ENCODE data around the gene GFAP. TPM values are rescaled to one million over a fixed set of nuclear protein-coding genes. Genes with fewer than 3 reads are reported as not detected.

Gene GFAP
- total and polyA plus RNA-seq, 2 donors (not counting 1 experiment from before 2014, with no cell fraction given), result 0.31 to 1.3 TPM

DNA sequence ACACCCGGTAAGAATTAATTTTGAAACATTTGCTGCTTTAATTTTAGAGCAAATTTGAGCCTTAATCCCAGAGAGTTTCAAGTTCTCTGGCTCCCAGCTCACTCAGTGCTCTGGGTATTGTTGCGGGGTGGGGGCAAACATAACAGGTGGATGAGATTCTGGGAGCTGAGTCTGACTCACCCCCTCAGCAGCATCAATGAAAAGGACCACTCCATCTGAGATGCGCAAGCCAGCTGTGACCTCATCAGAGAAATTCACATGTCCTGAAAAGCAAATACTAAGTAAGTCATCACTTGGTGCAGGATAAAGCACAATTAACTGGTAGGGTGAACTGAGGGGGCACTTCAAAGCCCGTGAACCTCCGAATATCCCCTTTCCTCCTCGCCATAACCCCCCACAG is 35.9 kb downstream of the GFAP start:
- Histone ChIP-seq H3K4me3 (replicated peaks in 1 of 4; ENCODE audit: control extremely low read depth in 1 of 4, insufficient read depth in 1 of 4, low read depth in 3 of 4, low read length in 4 of 4) (no peak overlapping the region), H3K9ac (ENCODE audit: insufficient read depth, low read length) (no peak overlapping the region), H3K4me2 (ENCODE audit: extremely low read depth, insufficient read depth, low read length) (no peak overlapping the region), H4K20me1 (ENCODE audit: control insufficient read depth, extremely low read depth, insufficient read depth, low read length) (no peaks in the 10 kb centered on the region), H3K79me2 (ENCODE audit: control insufficient read depth, insufficient read depth, low read length) (no peaks in the 10 kb centered on the region), H3K4me1 (ENCODE audit: control insufficient read depth, extremely low read depth, insufficient read depth, low read length) (no peaks in the 10 kb centered on the region), H2AFZ (ENCODE audit: low read length) (no peak overlapping the region), H3K27ac (ENCODE audit: insufficient read depth, low read length) (no peak overlapping the region), H3K36me3 (ENCODE audit: control insufficient read depth, insufficient read depth, low read length) (peaks cover 17% of the 10 kb centered on the region), H3K9me3 (ENCODE audit: control insufficient read depth, insufficient read depth, low read depth, low read length) (no peaks in the 10 kb centered on the region), H3K27me3 (ENCODE audit: control insufficient read depth, insufficient read depth, low read length) (no peaks in the 10 kb centered on the region)
- DNase-seq (ENCODE audit: low read depth in 2 of 2), result no peak
- TF ChIP-seq EZH2 (IDR thresholded peaks at IDR 0.05; ENCODE audit: low read length, missing control alignments), result no peak
- TF ChIP-seq, protein P1, sequence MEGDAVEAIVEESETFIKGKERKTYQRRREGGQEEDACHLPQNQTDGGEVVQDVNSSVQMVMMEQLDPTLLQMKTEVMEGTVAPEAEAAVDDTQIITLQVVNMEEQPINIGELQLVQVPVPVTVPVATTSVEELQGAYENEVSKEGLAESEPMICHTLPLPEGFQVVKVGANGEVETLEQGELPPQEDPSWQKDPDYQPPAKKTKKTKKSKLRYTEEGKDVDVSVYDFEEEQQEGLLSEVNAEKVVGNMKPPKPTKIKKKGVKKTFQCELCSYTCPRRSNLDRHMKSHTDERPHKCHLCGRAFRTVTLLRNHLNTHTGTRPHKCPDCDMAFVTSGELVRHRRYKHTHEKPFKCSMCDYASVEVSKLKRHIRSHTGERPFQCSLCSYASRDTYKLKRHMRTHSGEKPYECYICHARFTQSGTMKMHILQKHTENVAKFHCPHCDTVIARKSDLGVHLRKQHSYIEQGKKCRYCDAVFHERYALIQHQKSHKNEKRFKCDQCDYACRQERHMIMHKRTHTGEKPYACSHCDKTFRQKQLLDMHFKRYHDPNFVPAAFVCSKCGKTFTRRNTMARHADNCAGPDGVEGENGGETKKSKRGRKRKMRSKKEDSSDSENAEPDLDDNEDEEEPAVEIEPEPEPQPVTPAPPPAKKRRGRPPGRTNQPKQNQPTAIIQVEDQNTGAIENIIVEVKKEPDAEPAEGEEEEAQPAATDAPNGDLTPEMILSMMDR (conservative IDR thresholded peaks at IDR 0.05 in 1 of 2, IDR thresholded peaks at IDR 0.05 in 1 of 2; ENCODE audit: low read depth in 1 of 2, low read length in 2 of 2), result no peak

DNA sequence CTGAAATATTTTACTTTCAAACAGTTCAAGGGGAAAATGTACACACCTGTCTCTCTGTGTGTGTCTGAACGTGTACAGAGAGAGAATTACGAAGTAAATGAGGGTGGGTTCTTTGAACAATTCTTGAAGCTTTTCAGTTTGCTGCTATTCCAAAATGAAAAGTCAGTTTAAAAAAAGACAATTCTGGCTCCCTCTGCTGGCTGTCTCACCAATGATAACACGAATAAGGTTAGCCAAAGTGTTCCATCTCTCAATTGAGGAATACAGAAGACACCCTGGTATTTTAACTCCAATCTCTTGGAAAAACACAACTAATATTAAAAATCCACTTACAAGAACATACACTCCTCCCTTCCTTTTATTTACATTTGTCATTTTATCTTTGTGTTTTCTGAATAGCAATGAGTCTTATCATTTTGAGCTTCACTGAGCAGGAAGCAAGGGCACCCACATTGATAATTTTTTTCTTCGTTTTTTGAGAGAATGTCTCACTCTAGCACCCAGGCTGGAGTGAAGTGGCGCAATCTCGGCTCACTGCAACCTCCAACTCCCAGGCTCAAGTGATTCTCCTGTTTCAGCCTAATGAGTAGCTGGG is 36.6 kb downstream of the GFAP start:
- Histone ChIP-seq H3K9me3 (ENCODE audit: control insufficient read depth, insufficient read depth, low read depth, low read length) (no peaks in the 10 kb centered on the region), H3K27me3 (ENCODE audit: control insufficient read depth, insufficient read depth, low read length) (no peaks in the 10 kb centered on the region), H3K4me1 (ENCODE audit: control insufficient read depth, extremely low read depth, insufficient read depth, low read length) (no peaks in the 10 kb centered on the region), H3K4me2 (ENCODE audit: extremely low read depth, insufficient read depth, low read length) (no peak overlapping the region), H3K4me3 (replicated peaks in 1 of 4; ENCODE audit: control extremely low read depth in 1 of 4, insufficient read depth in 1 of 4, low read depth in 3 of 4, low read length in 4 of 4) (no peak overlapping the region), H3K79me2 (ENCODE audit: control insufficient read depth, insufficient read depth, low read length) (no peaks in the 10 kb centered on the region), H4K20me1 (ENCODE audit: control insufficient read depth, extremely low read depth, insufficient read depth, low read length) (no peaks in the 10 kb centered on the region), H2AFZ (ENCODE audit: low read length) (no peak overlapping the region), H3K36me3 (ENCODE audit: control insufficient read depth, insufficient read depth, low read length) (peaks cover 17% of the 10 kb centered on the region), H3K9ac (ENCODE audit: insufficient read depth, low read length) (no peak overlapping the region), H3K27ac (ENCODE audit: insufficient read depth, low read length) (no peak overlapping the region)
- TF ChIP-seq, protein P1 (conservative IDR thresholded peaks at IDR 0.05 in 1 of 2, IDR thresholded peaks at IDR 0.05 in 1 of 2; ENCODE audit: low read depth in 1 of 2, low read length in 2 of 2), result peak; percentile 68 to 72
- no peak for TF ChIP-seq EZH2 (IDR thresholded peaks at IDR 0.05; ENCODE audit: low read length, missing control alignments)
- DNase-seq (ENCODE audit: low read depth in 2 of 2), result peak; percentile 20 to 53

DNA sequence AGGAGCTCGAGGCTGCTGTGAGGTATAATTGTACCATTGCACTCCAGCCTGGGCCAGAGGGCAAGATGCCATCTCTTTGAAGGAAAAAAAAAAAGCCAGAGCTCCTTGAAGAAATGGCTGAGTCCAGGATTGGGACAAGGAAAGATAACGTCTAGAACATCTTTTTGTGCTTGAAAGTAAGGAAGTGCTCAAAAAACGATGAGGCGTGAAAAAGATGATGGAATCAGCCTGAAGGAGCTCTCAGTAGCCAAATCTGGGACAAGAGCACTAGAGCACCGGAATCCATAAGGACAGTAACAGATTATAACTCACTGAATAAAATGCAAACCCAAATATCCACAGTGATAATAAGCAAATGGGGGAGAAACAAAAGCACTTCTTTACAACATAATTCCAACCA is 38.2 kb downstream of the GFAP start:
- TF ChIP-seq EZH2 (IDR thresholded peaks at IDR 0.05; ENCODE audit: low read length, missing control alignments), result no peak
- TF ChIP-seq, protein P1 (conservative IDR thresholded peaks at IDR 0.05 in 1 of 2, IDR thresholded peaks at IDR 0.05 in 1 of 2; ENCODE audit: low read depth in 1 of 2, low read length in 2 of 2), result no peak

More for the DNA sequence above, 38.2 kb downstream of the GFAP start:
- H3K27ac ChIP-seq (ENCODE audit: insufficient read depth, low read length), result no peak overlapping the region
- H3K9ac ChIP-seq (ENCODE audit: insufficient read depth, low read length), result no peak overlapping the region
- H3K36me3 ChIP-seq (ENCODE audit: control insufficient read depth, insufficient read depth, low read length), result peaks cover 14% of the 10 kb centered on the region
- H3K4me1 ChIP-seq (ENCODE audit: control insufficient read depth, extremely low read depth, insufficient read depth, low read length), result no peaks in the 10 kb centered on the region
- no peak for DNase-seq (ENCODE audit: low read depth in 2 of 2)
- no peak overlapping the region for H3K4me3 ChIP-seq (replicated peaks in 1 of 4; ENCODE audit: control extremely low read depth in 1 of 4, insufficient read depth in 1 of 4, low read depth in 3 of 4, low read length in 4 of 4)
- H4K20me1 ChIP-seq (ENCODE audit: control insufficient read depth, extremely low read depth, insufficient read depth, low read length), result no peaks in the 10 kb centered on the region
- H3K79me2 ChIP-seq (ENCODE audit: control insufficient read depth, insufficient read depth, low read length), result no peaks in the 10 kb centered on the region
- H3K27me3 ChIP-seq (ENCODE audit: control insufficient read depth, insufficient read depth, low read length), result no peaks in the 10 kb centered on the region
- no peak overlapping the region for H2AFZ ChIP-seq (ENCODE audit: low read length)
- no peak overlapping the region for H3K4me2 ChIP-seq (ENCODE audit: extremely low read depth, insufficient read depth, low read length)
- no peaks in the 10 kb centered on the region for H3K9me3 ChIP-seq (ENCODE audit: control insufficient read depth, insufficient read depth, low read depth, low read length)
